Stimulated activated naive CD8-positive, alpha-beta T cell treated with anti-CD3 and anti-CD28 coated beads, Interleukin-15, Interleukin-2, amounts not matched to agents 100 ng/mL and 50 ng/mL, for 24 hours (primary cell): Measurements from ENCODE around the gene NKPD1.

Source experiments
- H3K27ac Mint-ChIP-seq: one replicate; pipeline ENCODE4 v1.8.0; 2021; ENCODE audit warnings: mild to moderate bottlenecking, mixed read lengths
- H3K27me3 Mint-ChIP-seq: one replicate; pipeline ENCODE4 v1.8.0; 2021; ENCODE audit warnings: mixed read lengths
- H3K36me3 Mint-ChIP-seq: one replicate; pipeline ENCODE4 v1.8.0; 2021; ENCODE audit warnings: low read depth, mixed read lengths
- H3K4me1 Mint-ChIP-seq: one replicate; pipeline ENCODE4 v1.8.0; 2021; ENCODE audit warnings: low read depth, mixed read lengths
- H3K4me3 Mint-ChIP-seq: one replicate; pipeline ENCODE4 v1.8.0; 2021; ENCODE audit warnings: mild to moderate bottlenecking, mixed read lengths
- H3K9me3 Mint-ChIP-seq: one replicate; pipeline ENCODE4 v1.8.0; 2021; ENCODE audit warnings: mixed read lengths

Gene NKPD1

GRCh38 chr19:45141203-45141900 is 19.4 kb downstream of the NKPD1 start:
- H3K27ac Mint-ChIP-seq = no peak overlapping the region
- H3K4me1 Mint-ChIP-seq = peaks cover 8% of the 10 kb centered on the region
- H3K4me3 Mint-ChIP-seq = no peak overlapping the region

DNA sequence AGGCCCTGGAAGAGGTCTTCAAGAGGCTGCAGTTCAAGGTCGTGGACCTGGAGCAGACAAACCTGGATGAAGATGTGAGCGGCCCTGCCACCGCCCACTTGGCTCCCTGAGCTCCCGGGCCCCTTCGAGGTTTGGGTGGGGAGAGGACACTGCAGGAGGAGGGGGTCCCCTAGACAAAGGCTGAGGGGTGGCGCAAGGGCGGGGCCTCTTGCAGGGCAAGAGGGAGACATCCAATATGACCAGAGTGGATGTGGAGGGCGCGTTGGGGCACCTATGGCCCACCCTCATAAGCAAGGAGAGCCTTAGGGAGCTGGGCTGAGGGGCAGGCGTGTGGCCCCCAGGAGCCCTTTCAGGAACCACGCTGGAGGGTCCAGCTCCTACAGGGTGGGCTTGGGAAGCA is 20.2 kb downstream of the NKPD1 start:
- H3K36me3 Mint-ChIP-seq = peaks cover 16% of the 10 kb centered on the region
- no peaks in the 10 kb centered on the region for H3K9me3 Mint-ChIP-seq
- no peak overlapping the region for H3K4me3 Mint-ChIP-seq
- H3K4me1 Mint-ChIP-seq = peaks cover 8% of the 10 kb centered on the region
- no peaks in the 10 kb centered on the region for H3K27me3 Mint-ChIP-seq
- no peak overlapping the region for H3K27ac Mint-ChIP-seq

More at GRCh38 chr19:45141203-45141900, 19.4 kb downstream of the NKPD1 start:
- H3K9me3 Mint-ChIP-seq = no peaks in the 10 kb centered on the region
- H3K27me3 Mint-ChIP-seq = no peaks in the 10 kb centered on the region
- H3K36me3 Mint-ChIP-seq = peaks cover 16% of the 10 kb centered on the region

GRCh38 chr19:45140144-45140503 is 20.7 kb downstream of the NKPD1 start:
- H3K27ac Mint-ChIP-seq = no peak overlapping the region
- no peaks in the 10 kb centered on the region for H3K9me3 Mint-ChIP-seq

DNA sequence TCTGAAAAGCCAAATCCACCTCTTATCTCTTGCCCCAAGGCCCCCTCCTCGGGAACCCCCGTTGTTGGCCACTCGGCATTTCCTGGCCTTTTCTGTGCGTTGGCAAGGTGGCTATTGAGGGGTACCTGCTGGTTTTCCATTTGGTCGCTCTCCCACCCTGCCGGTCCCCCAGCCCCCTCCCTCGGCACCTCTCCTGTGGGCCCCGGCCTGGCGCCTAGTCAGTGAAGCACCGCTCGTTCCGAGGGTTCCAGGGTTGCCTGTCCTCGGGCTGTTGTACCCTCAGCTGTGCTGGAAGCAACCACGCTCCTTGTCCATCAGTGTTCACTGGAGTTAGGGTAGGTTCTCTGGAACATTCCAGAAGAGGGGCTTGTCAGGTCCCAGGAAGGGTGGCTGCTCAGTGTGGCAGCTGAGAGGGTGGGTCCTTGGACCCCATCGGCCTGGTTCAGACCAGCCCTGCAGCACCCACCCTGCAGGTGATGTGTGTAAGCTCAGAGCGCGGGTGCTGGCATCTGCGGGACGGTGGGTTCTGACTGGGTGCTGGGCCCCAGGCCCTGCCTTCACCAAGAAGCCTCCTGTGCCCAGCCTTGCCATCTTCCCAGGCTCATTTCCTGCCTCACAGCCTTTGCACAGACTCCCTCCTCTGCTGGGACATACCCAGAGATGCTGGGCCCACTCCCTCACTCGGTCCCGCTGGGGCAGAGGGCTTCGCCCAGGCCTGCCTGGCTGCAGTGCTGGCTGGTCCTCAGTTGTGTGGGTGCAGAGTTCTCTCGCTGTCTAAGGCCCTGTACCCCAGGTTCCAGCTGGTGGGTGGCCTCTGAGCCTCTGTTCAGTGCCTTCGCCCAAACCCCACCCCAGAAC is 21.3 kb downstream of the NKPD1 start:
- Mint-ChIP-seq H3K9me3 (no peaks in the 10 kb centered on the region), H3K27me3 (no peaks in the 10 kb centered on the region), H3K4me3 (no peak overlapping the region), H3K36me3 (peaks cover 16% of the 10 kb centered on the region), H3K4me1 (peaks cover 9% of the 10 kb centered on the region), H3K27ac (no peak overlapping the region)

More at GRCh38 chr19:45140144-45140503, 20.7 kb downstream of the NKPD1 start:
- Mint-ChIP-seq H3K4me3 (no peak overlapping the region), H3K4me1 (peaks cover 8% of the 10 kb centered on the region), H3K36me3 (peaks cover 16% of the 10 kb centered on the region), H3K27me3 (no peaks in the 10 kb centered on the region)

DNA sequence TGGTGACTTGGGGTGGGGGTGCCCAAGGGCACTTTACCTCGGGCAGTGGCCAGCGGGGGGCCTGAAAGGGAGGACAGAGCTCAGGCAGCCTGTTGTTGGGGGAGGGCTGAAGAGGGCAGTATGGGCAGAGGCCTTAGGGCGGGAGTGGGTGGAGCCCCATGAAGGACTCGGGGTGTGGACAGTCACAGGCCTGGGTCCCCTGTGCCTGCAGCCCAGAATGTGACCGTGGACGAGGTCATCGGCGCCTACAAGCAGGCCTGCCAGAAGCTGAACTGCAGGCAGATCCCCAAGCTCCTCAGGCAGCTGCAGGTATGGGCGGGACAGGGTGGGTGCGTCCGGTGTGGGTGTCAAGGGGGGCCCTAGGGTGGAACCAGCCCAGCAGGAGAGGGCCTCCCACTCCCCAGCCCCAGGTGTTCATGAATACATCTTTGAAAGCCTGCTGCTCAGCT is 22.5 kb downstream of the NKPD1 start:
- Mint-ChIP-seq H3K27ac (no peak overlapping the region), H3K4me3 (no peak overlapping the region), H3K4me1 (peaks cover 16% of the 10 kb centered on the region), H3K9me3 (no peaks in the 10 kb centered on the region), H3K27me3 (no peaks in the 10 kb centered on the region), H3K36me3 (peaks cover 16% of the 10 kb centered on the region)

DNA sequence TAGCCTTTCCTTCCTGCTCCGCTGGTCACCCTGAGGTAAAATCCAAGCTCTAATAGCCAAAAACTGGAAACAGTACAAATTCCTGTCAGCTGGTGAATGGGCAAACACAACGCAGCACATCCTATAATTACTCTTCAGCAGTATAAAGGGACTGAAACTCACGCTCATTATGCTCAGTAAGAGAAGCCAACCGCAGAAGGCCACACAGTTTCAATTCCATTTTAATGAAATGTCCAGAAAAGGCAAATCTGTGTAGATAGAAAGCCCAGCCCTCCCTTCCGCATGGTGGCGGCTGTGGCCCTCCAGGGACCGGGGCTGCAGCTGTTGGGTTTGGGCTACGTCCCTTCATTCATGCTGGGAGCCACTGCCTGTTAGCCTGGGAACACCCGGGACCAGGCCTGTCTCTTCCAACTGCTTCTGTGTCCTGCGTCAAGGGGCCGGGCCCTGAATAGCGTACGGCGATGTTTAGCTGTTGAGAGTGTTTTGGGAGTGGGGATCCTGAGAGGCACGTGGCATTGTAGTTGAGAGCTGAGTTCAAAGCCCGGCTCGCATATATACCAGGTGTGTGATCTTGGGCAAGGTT is 23.5 kb downstream of the NKPD1 start:
- Mint-ChIP-seq H3K27me3 (no peaks in the 10 kb centered on the region), H3K36me3 (peaks cover 6% of the 10 kb centered on the region), H3K4me1 (peaks cover 16% of the 10 kb centered on the region), H3K9me3 (no peaks in the 10 kb centered on the region), H3K4me3 (no peak overlapping the region), H3K27ac (no peak overlapping the region)

GRCh38 chr19:45136507-45137178 is 24.1 kb downstream of the NKPD1 start:
- Mint-ChIP-seq H3K4me3 (no peak overlapping the region), H3K4me1 (peaks cover 16% of the 10 kb centered on the region), H3K9me3 (no peaks in the 10 kb centered on the region), H3K27me3 (no peaks in the 10 kb centered on the region), H3K36me3 (peaks cover 6% of the 10 kb centered on the region), H3K27ac (no peak overlapping the region)

GRCh38 chr19:45135176-45135885 is 25.5 kb downstream of the NKPD1 start:
- no peaks in the 10 kb centered on the region for H3K9me3 Mint-ChIP-seq
- peaks cover 20% of the 10 kb centered on the region for H3K4me1 Mint-ChIP-seq
- no peak overlapping the region for H3K4me3 Mint-ChIP-seq
- H3K27me3 Mint-ChIP-seq = no peaks in the 10 kb centered on the region
- H3K36me3 Mint-ChIP-seq = no peaks in the 10 kb centered on the region
- no peak overlapping the region for H3K27ac Mint-ChIP-seq

DNA sequence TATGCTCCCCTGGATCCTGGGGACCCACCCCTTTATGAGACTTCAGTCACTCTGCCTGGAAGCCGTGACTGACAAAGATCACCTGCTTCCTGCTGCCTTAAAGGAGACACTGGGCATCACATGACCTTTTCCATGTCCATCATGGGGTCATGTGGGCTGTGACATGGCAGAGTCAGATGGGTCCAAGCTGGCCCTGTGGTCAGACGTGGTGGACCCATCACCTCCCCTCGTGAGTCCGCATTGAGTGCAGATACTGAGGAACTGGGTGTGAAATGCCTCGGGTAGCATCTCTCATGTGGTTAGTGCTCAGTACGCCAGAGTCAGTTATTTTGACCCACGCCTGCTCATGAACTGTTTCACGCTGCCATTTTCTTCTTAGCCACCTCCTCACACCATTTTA is 27.1 kb downstream of the NKPD1 start:
- H3K4me3 Mint-ChIP-seq = no peak overlapping the region
- peaks cover 20% of the 10 kb centered on the region for H3K4me1 Mint-ChIP-seq
- no peak overlapping the region for H3K27ac Mint-ChIP-seq
- no peaks in the 10 kb centered on the region for H3K9me3 Mint-ChIP-seq
- no peaks in the 10 kb centered on the region for H3K27me3 Mint-ChIP-seq
- no peaks in the 10 kb centered on the region for H3K36me3 Mint-ChIP-seq

GRCh38 chr19:45130888-45131615 is 29.7 kb downstream of the NKPD1 start:
- no peaks in the 10 kb centered on the region for H3K27me3 Mint-ChIP-seq
- no peak overlapping the region for H3K27ac Mint-ChIP-seq
- H3K36me3 Mint-ChIP-seq = no peaks in the 10 kb centered on the region
- H3K9me3 Mint-ChIP-seq = no peaks in the 10 kb centered on the region
- no peak overlapping the region for H3K4me3 Mint-ChIP-seq
- H3K4me1 Mint-ChIP-seq = peaks cover 15% of the 10 kb centered on the region

DNA sequence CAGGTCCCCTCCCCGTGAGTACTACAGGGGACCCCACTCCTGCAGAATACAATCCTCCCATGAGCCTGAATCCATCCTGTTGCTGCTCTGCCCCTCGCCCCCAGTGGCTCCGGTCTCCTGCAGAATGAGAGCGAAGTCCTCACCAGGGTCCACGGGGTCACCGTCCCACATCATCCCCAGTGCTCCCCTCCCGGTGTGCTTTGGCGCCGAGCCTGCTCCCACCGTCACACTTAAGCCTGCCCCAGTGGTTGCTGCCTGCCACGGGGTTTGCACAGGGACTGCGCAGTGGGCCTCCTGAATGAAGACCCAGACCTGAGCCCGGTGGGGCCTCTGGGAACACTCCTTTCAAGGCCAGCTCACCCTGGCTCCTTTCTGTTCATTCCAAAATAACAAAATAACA is 30.5 kb downstream of the NKPD1 start:
- H3K36me3 Mint-ChIP-seq = no peaks in the 10 kb centered on the region
- no peak overlapping the region for H3K27ac Mint-ChIP-seq
- H3K4me1 Mint-ChIP-seq = peaks cover 20% of the 10 kb centered on the region
- H3K4me3 Mint-ChIP-seq = no peak overlapping the region
- H3K27me3 Mint-ChIP-seq = no peaks in the 10 kb centered on the region
- H3K9me3 Mint-ChIP-seq = no peaks in the 10 kb centered on the region

GRCh38 chr19:45128806-45129205 is 32.0 kb downstream of the NKPD1 start:
- Mint-ChIP-seq H3K4me3 (no peak overlapping the region), H3K4me1 (peaks cover 11% of the 10 kb centered on the region), H3K27ac (no peak overlapping the region), H3K9me3 (no peaks in the 10 kb centered on the region), H3K27me3 (no peaks in the 10 kb centered on the region), H3K36me3 (no peaks in the 10 kb centered on the region)

DNA sequence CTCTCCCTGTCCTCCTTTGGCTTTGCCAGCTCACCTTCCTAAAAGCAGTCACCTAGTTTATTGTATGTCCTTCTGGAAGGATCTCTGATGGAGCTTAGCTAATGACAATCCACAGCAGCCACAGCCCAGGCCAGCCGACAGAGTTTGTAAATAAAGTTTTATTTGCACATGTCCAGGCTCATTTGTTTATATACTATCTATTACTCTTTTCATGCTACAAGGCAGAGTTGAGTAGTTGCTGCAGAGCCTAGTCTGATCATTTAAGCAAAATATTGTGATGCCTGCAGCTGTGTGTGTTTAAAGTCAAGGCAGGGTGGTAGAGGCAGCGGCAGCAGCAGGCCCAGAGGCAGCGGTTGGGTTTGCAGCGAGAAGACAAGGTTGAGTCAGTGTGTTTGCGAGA is 32.6 kb downstream of the NKPD1 start:
- Mint-ChIP-seq H3K9me3 (no peaks in the 10 kb centered on the region), H3K4me3 (no peak overlapping the region), H3K4me1 (peaks cover 11% of the 10 kb centered on the region), H3K27ac (no peak overlapping the region), H3K36me3 (no peaks in the 10 kb centered on the region), H3K27me3 (no peaks in the 10 kb centered on the region)

DNA sequence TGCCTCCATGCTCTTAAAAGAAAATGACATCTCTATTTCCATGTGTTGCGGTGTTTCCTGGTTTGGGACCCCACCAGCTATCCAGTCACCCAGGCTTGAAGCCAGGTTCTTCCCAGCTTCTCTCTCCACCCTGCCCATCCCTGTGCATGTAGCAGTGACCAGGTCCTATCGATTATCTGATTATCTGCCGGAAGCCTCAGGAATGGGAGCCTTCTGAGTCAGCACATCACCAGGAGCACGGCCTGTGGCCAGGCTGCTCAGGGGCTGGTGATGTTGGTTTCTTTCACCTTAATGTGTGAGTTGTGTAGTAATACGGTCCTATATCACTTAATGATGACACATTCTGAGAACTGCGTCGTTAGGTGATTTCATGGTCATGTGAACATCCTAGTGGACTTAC is 34.1 kb downstream of the NKPD1 start:
- Mint-ChIP-seq H3K27ac (no peak overlapping the region), H3K27me3 (no peaks in the 10 kb centered on the region), H3K4me3 (no peak overlapping the region), H3K9me3 (no peaks in the 10 kb centered on the region), H3K4me1 (peaks cover 20% of the 10 kb centered on the region), H3K36me3 (no peaks in the 10 kb centered on the region)
